Keratinocyte (primary cell): Measurements from ENCODE around the gene IL12RB2.

Experiments
- CTCF ChIP-seq, 3 experiments: IDR thresholded peaks in 1 of 3; conservative IDR thresholded peaks in 1 of 3; optimal IDR thresholded peaks in 1 of 3; 2 replicates in 2 of 3; 3 replicates in 1 of 3; pipeline versions ENCODE3 to v1.5.1; 2011; ENCODE audit warnings: low read length in 3 of 3, mild to moderate bottlenecking in 3 of 3, moderate library complexity in 2 of 3, control low read depth in 1 of 3, inconsistent platforms in 1 of 3; ENCODE audit not compliant: insufficient read depth in 2 of 3; ENCODE audit errors: extremely low read depth in 1 of 3
- EZH2 ChIP-seq: IDR thresholded peaks from one replicate; pipeline ENCODE4 v1.6.1; 2012; ENCODE audit warnings: inconsistent platforms, mild to moderate bottlenecking, low read length, moderate library complexity

GRCh38 chr1:67269061-67269460 is 38.6 kb upstream of the IL12RB2 start:
- TF ChIP-seq CTCF (optimal IDR thresholded peaks at IDR 0.05 in 1 of 3, IDR thresholded peaks at IDR 0.05 in 1 of 3, conservative IDR thresholded peaks at IDR 0.05 in 1 of 3; ENCODE audit: extremely low read depth in 1 of 3, insufficient read depth in 2 of 3, low read length in 3 of 3) (no peak), EZH2 (no peak)
